HG03565 (cell line): Measurements from ENCODE around the gene SHCBP1L.
"Not testable (repeated sequence)": the region's sequence is repeated elsewhere in the genome, so short reads cannot be mapped to it uniquely, and the experiment has no call there.

Source experiments
- ATAC-seq: cut with Tn5 transposase; IDR thresholded peaks from one replicate; pipeline ENCODE4 v1.9.1; 2021; ENCODE audit warnings: mild to moderate bottlenecking, moderate library complexity; ENCODE audit not compliant: unreplicated experiment

SHCBP1L gene

DNA sequence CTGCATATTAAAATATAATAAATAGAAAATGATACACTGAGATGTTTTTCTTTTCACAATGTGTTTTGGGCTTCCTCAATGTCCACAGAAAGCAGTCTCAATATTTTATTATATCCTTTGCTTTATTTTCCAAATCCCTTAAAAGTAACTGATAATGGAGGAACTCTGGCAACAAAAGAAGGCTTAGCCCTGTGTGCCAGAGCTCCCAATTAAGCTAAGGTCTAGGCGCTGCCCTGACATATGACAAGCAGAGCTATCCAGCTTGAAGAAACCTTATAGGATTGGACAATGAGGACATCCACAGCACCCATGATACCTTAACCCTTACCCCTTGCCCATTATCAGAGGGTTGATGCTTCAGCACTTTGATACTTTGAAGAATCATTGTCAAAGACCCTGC is 12.9 kb upstream of the SHCBP1L start:
- ATAC-seq, result no peak

DNA sequence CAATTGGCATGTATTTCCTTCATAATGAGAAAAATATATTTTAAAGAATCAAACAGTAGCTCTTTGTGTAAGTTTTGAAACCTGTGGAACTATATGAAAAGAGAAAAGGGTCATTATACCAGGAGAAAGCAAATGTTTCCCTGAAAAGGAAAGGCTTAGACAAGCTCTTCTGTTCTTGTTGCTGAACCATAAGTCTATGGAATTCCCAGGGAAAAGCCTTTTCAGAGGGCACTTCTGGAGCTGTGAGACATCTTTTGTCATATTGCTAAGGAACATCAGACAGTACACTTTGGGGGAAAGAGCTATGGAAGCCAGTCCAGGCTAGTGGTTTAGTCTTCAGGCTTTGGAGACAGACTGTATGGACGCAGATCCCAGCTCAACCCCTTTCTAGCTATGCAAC is 12.1 kb upstream of the SHCBP1L start:
- ATAC-seq, result no peak

DNA sequence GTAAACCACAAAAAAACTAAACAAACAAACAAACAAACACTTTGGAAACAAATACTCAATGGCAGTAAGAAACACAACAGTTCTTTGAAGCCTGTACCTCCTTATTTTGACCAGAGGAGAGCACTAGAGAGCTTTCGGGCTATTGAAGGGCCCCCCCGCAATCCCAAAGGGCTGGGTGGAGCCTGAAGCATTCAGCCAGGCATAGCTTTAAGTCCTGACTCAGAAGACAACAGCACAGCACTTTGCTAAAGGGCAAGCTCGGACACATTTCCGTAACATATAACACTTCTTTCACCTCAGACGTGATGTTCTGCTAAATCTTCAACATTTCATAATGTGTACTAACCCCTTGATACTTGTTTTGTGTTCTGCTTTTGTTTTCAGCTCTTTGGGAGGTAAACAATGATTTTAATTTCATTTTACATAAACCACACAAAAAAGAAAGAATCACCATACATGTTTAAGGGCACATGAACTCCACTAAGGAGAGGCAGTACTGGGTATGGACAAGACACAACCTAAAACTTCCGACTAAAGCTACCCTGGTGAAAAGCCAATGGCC is 9.7 kb upstream of the SHCBP1L start:
- ATAC-seq, result peak; percentile 89

DNA sequence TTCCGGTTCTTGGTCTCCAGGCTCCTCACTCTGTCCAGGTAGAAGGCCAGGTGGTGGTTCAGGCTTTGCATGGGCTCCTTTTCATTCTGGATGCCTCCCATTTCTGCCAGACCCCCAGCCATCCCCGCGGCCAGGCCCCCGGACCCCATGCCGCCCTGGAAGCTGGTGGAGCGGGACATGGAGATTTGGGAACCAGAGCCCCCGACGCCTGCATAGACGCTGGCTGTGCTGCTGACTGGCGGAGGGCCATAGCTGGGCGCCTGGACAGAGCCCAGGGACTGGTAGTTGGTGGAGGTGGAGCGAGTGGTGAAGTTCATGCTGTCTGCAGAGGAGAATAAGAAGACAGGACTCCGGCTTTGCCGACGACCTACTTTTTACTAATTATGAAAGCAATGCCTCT is 7.1 kb upstream of the SHCBP1L start:
- no peak for ATAC-seq

DNA sequence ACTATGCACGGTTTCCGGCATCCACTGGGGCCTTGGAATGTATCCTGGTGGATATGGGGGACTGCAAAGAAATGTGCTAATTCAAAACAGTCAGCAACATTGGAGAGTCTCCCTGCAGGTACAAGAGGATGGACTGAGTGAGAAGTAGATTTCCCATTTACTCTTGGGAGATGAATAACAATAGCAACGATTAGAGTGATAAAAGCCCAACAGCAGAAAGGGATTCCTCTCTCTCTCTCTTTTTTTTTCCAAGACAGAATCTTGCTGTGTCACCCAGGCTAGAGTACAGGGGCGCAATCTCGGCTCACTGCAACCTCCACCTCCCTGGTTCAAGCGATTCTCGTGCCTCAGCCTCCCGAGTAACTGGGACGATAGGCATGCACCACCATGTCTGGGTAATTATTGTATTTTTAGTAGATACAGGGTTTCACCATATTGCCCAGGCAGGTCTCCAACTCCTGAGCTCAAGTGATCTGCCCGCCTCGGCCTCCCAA is 5.0 kb upstream of the SHCBP1L start:
- ATAC-seq, result no peak

DNA sequence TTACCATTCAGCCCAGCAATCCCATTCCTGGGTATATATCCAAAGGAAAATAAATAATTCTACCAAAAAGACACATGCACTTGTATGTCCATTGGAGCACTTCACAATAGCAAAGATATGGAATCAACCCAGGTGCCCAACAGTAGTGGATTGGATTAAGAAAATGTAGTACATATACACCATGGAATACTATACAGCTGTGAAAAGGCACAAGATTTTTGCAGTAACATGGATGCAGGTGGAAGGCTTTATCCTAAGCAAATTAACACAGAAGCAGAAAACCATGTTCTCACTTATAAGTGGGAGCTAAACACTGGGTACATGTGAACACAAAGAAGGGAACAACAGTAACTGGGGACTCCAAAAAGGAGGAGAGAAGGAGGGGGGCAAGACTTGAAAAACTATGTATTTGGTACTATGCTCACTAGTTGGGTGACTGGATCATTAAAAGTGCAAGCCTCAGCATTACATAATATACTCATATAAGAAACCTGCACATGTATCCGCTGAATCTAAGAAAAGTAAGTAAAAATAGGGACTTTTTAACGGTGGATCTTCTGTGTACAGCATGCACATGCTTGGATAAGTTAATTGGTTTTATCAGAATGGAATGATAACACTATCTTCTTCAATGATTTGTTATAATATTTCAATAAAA is 3.9 kb upstream of the SHCBP1L start:
- no peak for ATAC-seq

DNA sequence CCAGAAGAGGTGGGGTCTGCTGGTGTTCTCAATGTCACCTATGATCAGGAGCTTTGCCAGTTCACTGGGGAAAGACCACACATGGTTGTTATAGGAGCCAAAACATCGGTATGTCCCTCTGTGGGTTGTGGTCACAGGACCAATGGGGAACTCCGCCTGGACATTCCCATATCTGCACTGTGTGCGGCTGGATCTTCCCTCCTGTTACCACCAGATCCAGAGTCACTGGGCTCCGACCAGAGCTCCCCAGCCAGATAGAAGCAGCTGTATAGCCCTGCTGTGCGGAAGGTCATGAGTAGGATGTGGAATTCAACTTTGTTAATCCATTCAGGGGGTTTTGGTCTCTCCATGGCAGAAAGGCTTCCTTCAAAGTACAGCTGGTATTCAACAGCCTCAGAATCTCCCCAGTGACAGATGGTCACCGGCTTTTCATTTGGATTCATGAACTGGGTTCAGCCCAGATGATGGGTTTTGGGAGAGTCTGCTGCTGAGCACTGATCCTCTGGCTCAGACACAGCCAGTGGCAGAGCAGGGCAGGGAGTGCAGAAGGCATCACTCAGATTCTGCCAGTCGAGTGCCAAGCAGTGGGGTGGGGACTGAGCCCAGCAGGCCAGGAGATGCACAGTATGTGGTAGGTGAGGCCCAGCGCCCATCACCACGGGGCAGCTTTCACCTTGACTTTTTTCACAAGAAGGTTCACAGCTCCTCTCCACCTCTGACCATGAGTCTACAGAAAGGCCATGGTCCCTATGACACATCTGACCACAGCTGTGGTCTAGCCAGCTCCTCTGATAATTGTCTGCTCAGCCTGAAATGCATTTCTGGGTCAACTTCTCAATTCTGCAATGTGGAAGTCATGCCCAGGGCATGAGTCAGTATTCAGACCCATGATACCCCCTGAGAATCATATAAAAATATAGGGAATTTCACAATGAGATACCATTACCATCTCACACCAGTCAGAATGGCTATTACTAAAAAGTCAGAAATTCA is 2.9 kb upstream of the SHCBP1L start:
- no peak for ATAC-seq

DNA sequence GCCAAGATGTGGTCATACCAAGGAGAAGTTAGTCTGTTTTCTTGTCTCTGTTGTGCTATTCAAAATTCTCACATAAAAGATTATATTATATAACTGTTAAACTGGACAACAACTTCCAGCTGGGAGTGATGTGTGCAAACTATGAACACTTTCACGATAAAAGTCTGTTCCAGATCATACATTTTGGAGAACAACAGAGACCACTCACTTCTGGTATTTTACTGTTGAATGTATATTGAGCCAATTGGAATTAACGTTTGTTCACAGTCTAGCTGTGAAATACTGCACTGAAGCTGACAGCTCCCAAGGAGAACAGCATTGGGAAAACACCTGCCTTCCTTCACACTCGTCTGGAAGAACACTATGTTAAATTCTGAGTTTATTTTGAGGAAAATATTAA is 860 bp upstream of the SHCBP1L start:
- ATAC-seq, result no peak

DNA sequence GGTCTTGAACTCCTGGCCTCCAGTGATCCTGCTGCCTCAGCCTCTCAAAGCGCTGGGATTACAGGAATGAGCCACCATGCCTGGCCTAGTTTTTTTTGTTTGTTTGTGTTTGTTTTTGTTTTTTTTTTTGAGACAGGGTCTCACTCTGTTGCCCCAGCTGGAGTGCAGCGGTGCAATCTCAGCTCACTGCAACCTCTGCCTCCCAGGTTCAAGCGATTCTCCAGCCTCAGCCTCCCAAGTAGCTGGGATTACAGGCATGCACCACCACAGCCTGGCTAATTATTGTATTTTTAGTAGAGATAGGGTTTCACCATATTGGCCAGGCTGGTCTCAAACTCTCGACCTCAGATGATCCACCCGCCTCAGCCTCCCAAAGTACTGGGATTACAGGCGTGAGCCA is 9.6 kb downstream of the SHCBP1L start:
- not testable (repeated sequence) for ATAC-seq

DNA sequence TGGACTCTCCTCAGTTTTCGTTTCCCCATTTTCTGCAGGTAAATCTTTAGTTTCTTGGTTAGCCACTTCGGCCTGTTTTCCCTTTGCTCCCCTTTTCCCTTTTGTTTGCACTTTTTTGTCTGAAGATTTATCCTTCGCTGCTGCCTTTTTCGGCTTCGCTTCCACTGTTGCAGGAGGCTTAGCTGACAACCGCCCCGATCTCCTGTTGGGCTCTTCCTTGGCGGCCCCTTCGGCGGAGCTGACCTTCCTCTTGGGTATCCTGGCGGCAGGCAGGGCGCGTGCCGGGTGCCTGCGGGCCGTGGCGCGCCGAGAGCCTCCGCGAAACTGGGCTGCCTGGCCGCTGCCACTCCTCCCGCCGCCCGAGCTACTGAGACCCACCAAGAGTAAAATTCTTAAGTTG is 10.8 kb downstream of the SHCBP1L start:
- not testable (repeated sequence) for ATAC-seq

DNA sequence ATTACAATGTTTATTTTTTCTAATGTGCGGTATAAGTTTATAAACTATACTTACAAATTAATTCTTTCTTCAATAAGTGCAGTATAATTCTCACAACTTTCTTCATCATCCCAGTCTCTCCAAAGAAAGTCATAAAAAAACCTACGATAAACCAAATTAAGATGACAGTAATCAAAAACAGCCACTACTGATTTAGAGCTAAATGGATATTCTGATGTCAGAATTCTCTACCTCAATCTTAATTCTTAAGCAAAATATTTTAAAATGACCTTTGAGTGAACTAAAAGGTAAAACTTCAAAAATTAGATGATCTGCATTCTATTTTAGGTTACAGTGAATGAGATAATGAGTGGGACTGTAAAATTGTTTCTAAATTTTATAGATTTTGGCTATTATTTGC is 13.6 kb downstream of the SHCBP1L start:
- ATAC-seq, result no peak

DNA sequence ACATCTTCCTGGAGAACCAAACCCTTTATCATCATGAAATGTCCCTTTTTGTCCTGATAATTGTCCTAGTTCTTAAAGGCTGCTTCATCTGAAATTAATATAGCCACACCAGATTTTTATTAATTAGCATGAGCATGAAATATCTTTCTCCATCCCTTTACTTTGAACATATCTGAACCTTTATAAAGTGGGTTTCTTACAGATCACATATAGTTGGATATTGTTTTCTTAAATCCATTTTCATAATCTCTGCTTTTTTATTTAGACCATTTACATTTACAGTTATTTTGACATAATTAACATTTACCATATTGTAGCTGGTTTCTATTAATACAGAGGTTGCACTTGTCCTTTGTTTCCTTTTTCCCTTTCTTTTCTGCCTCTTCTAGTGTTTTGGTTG is 17.2 kb downstream of the SHCBP1L start:
- no peak for ATAC-seq

DNA sequence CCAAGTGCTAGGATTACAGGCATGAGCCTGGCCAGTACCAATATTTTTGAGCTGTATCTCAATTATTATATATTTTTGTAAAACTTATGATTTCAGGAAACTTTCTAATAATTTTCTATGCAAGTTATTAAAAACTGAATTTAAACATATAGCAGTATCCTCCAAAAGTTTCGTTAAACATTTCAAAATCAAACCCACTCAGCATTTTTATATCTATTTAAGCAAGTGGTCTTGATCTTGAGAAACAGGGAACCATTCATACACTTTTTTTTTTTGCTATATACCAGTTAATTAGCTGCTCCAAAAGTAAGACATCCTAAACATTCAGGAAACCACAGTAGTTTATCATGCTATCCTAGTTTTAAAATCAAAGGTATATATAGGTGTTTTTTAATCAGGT is 22.0 kb downstream of the SHCBP1L start:
- ATAC-seq, result no peak

DNA sequence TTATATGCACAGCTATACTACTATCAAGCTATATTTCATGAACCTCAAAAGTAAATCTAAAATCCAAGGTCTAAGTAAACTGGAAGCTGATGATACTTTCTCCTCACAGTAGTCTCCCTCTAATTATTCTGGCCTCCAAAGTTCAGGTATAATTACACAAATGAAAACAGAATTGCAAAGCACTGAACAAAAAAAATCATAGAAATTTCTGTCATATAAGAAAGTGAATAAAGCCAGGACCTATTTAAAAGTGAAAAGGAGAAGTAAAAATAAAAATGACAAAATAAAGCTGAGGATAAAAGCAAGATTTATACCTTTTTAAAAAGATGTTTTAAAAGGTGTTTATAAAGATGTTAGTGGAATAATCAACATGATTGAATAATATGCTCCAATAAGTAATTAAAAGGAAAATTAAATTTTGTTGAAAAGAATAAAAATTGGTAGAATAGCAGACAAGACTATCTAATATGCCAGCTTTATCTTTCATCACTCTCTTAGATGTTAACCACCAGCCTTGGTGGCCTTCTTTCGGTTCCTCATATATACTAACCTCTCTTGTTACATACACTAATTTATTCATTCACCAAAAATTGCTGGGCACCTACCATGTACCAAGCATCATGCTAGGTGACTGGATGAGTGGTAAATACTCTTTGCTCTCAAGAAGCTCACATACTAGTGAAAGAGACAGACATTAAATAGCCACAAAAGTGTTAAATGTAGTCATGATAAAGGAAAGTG is 25.1 kb downstream of the SHCBP1L start:
- ATAC-seq, result no peak

DNA sequence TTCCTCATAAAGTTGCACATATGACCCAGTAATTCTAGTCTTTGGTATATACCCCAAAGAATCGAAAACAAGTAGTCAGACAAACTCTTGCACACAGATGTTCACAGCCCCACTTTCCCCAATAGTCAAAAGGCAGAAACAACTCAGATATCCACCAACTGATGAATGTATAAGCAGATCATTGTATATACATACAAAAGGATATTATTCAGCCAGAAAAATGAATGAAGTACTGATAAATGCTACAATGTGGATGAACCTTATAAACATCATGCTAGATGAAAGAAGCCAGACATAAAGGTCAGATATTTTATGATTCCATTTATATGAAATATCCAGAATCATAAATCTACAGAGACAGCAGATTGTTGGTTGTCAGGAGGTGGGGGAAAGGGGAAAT is 27.3 kb downstream of the SHCBP1L start:
- no peak for ATAC-seq

DNA sequence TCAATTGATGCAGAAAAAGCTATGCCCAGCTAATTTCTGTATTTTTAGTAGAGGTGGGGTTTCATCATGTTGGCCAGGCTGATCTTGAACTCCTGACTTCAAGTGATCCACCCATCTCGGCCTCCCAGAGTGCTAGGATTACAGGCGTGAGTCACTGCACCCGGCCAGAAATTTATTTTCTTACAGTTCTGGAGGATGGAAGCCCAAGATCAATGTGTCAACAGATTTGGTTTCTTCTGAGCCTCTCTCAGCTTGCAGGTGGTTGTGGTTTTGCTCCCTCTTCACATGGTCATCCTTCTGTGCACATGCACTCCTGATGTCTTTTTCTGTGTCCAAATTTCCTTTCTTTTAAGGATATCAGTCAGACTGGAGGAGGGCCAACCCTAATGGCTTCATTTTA is 35.6 kb downstream of the SHCBP1L start:
- no peak for ATAC-seq

DNA sequence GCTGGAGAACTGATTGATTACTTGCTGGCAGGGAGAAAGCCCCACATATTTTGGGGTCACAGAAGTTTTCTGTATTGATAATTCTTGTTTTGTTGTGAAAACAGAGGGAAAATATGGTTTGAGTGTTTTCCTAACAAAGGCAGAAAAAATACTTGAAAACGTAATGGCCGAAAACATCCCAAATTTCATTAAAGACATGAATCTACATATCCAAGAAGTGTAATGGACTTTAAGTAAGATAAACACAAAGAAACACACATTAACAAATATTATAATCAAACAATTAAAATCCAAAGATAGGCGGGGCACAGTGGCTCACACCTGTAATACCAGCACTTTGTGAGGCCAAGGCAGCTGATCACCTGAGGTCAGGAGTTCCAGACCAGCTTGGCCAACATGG is 39.6 kb downstream of the SHCBP1L start:
- no peak for ATAC-seq

DNA sequence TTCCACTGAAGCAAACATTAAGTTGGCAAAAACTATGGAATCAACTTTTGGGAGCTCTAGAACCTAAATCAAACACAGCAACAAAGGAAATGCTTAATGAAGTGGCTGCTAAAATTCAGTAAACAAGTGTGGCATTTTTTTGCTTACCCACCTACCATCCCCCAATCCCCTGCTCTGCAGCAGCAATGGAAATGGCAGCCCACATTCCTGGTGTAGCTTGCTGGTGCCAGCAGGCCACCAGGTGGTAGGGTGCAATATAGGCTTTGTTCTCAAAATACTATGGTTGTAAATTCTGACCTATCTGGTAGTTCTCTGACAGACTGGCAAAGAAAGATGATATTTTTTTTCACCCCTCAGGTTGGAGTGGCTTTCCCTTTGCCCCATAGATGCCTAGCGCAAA is 42.8 kb downstream of the SHCBP1L start:
- ATAC-seq, result no peak

DNA sequence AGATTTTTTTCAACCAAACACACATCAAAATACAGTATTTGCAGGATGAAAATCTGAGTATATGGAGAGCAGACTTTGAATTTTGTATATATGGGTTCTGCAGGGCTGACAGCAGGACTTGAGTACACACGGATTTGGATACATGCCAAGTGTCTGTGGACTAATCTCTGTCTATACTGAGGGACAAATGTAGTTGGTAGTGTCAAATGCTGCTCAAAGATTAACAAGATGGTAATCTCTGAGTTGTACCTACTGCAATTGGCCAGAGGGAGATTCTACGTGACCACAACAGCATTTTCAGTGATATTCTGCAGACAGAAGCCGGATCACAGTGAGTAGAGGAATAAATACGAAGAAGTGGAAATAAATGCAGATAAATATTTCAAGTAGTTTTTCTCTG is 43.4 kb downstream of the SHCBP1L start:
- ATAC-seq, result no peak

DNA sequence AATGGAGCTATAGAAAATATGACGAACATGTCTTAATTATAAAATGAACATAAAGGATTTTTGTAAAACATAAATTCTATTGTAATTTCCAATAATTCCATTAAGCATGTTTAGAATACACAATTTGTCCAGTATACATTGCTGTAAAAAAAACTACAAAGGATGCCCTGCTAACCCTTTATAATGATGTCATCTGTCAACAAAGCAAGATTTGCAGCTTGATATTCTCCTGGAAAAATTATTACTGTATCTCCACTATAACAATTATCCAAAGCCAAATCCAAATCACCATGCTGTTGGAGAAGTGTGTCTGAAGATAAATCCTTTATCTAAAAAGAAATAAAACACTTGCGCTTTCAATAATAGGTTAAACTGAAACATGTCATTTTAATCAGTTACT is 47.6 kb downstream of the SHCBP1L start:
- no peak for ATAC-seq

DNA sequence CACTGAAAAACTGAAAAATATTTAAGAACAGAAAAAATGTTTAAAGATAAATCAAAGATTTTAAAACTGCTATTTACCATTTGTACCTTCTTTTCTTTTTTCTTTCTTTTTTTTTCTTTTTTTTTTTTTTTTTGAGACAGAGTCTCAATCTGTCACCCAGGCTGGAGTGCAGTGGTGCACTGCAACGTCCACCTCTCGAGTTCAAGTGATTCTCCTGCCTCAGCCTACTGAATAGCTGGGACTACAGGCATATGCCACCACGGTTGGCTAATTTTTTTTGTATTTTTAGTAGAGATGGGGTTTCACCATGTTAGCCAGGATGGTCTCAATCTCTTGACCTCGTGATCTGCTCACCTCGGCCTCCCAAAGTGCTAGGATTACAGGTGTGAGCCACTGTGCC is 51.0 kb downstream of the SHCBP1L start:
- not testable (repeated sequence) for ATAC-seq
